ENCODE data around the gene KRT72. TPM values are rescaled to one million over a fixed set of nuclear protein-coding genes. Genes with fewer than 3 reads are reported as not detected.
A peak's percentile ranks its signal among the peaks of the same experiment; 100 is the strongest.

Gene KRT72
- total RNA-seq, 1 donor from 2014 or later: not detected

GRCh38 chr12:52542157-52542556 is 59.1 kb downstream of the KRT72 start:
- no peak for DNase-seq (ENCODE audit: low read depth in 2 of 2)

GRCh38 chr12:52541709-52542108 is 59.6 kb downstream of the KRT72 start:
- DNase-seq (ENCODE audit: low read depth in 2 of 2): no peak

GRCh38 chr12:52540531-52540930 is 60.7 kb downstream of the KRT72 start:
- no peak for DNase-seq (ENCODE audit: low read depth in 2 of 2)

GRCh38 chr12:52539821-52540173 is 61.5 kb downstream of the KRT72 start:
- DNase-seq (ENCODE audit: low read depth in 2 of 2): no peak

- DNase-seq (ENCODE audit: low read depth in 2 of 2): peak in 1 of 2 donors; percentile 31
These were observed 62.0 kb downstream of the KRT72 start for GRCh38 chr12:52539083-52539820.

GRCh38 chr12:52537101-52537500 is 64.2 kb downstream of the KRT72 start:
- no peak for DNase-seq (ENCODE audit: low read depth in 2 of 2)

Other genes starting within 250 kb of the KRT72 start
- gene KRT85, start 234.0 kb downstream of the KRT72 start, total RNA-seq: not detected in 2 replicates
- gene KRT84, start 215.8 kb downstream of the KRT72 start, total RNA-seq: not detected in 2 replicates
- not detected in 2 replicates for gene KRT82, start 195.1 kb downstream of the KRT72 start, total RNA-seq
- not detected in 2 replicates for gene KRT75, start 167.1 kb downstream of the KRT72 start, total RNA-seq
- not detected in 2 replicates for gene KRT6B, start 149.3 kb downstream of the KRT72 start, total RNA-seq
- gene KRT6C, start 127.7 kb downstream of the KRT72 start, total RNA-seq: not detected in 2 replicates
- 0.13 TPM in 1 of 2 replicates, not detected in the other for gene KRT6A, start 108.2 kb downstream of the KRT72 start, total RNA-seq
- under 0.01 and 0.13 TPM in 2 replicates for gene KRT5, start 81.1 kb downstream of the KRT72 start, total RNA-seq
- not detected in 2 replicates for gene KRT71, start 48.3 kb downstream of the KRT72 start, total RNA-seq
- not detected in 2 replicates for gene KRT74, start 27.6 kb downstream of the KRT72 start, total RNA-seq
- gene KRT73, start 17.1 kb upstream of the KRT72 start, total RNA-seq: not detected in 2 replicates
- not detected in 2 replicates for gene KRT2, start 50.7 kb upstream of the KRT72 start, total RNA-seq
- not detected in 2 replicates for gene KRT1, start 78.9 kb upstream of the KRT72 start, total RNA-seq
- not detected in 2 replicates for gene KRT77, start 102.1 kb upstream of the KRT72 start, total RNA-seq
- gene KRT76, start 175.9 kb upstream of the KRT72 start, total RNA-seq: not detected in 2 replicates
- not detected in 2 replicates for gene KRT3, start 194.7 kb upstream of the KRT72 start, total RNA-seq
- gene KRT4, start 212.7 kb upstream of the KRT72 start, total RNA-seq: not detected in 2 replicates
- not detected in 2 replicates for gene KRT79, start 232.8 kb upstream of the KRT72 start, total RNA-seq
- not detected in 2 replicates for gene KRT78, start 247.5 kb upstream of the KRT72 start, total RNA-seq